Activated CD4-positive, alpha-beta T cell treated with anti-CD3 and anti-CD28 coated beads, Interleukin-2, amount 10 ng/mL, durations not matched to agents 24 days and 14 days (primary cell): ENCODE results near the gene ALOX12. TPM values are rescaled to one million over a fixed set of nuclear protein-coding genes. Genes with fewer than 3 reads are reported as not detected.
"Not testable (repeated sequence)": the region's sequence is repeated elsewhere in the genome, so short reads cannot be mapped to it uniquely, and the experiment has no call there.

ENCODE experiments used
- DNase-seq: peaks from one replicate; pipeline ENCODE4 v3.0.0; 2022
- H3K27ac Mint-ChIP-seq: one replicate; pipeline ENCODE4 v1.8.0; 2022; ENCODE audit warnings: mild to moderate bottlenecking, mixed read lengths
- H3K27me3 Mint-ChIP-seq: one replicate; pipeline ENCODE4 v1.8.0; 2022; ENCODE audit warnings: mixed read lengths
- H3K36me3 Mint-ChIP-seq: one replicate; pipeline ENCODE4 v1.8.0; 2022; ENCODE audit warnings: low read depth, mild to moderate bottlenecking, mixed read lengths
- H3K4me1 Mint-ChIP-seq: one replicate; pipeline ENCODE4 v1.8.0; 2021; ENCODE audit warnings: mixed read lengths
- H3K4me3 Mint-ChIP-seq: one replicate; pipeline ENCODE4 v1.8.0; 2022; ENCODE audit warnings: mild to moderate bottlenecking, moderate library complexity, mixed read lengths
- H3K9me3 Mint-ChIP-seq: one replicate; pipeline ENCODE4 v1.8.0; 2021; ENCODE audit warnings: mixed read lengths
- intact Hi-C: fragments of 100-400 bp; cut with micrococcal nuclease; formaldehyde crosslinking; loops from one replicate; pipeline ENCODE4 v1.15.1; 2023
- total RNA-seq: library from RNA; stranded (reverse); gene quantifications from 2 replicates; pipeline ENCODE4 v1.2.3, GENCODE V29; 2022

The ALOX12 gene
- total RNA-seq, 1 donor from 2014 or later = not detected

DNA sequence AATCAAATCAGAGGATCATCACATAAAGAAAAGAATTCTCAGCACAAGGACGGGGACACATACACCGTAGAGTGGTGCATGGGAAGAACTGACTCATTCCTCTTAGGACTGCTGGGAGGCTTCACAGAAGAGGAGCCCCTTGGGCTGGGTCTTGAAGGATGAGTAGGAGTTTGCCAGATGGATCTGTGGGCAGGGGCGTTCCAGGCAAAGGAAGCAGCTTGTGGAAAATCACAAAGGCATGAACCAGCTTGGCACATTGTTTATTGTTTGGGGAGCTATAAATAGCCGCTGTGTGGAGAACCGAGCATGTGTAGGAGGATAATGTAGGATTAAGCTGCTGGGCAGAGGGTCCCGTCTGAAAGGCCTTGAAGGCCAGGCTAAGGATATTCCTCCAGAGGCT, 53.1 kb downstream of the ALOX12 start:
- H3K4me3 Mint-ChIP-seq = no peak overlapping the region
- peaks cover 6% of the 10 kb centered on the region for H3K27me3 Mint-ChIP-seq
- H3K27ac Mint-ChIP-seq = no peak overlapping the region
- no peak for DNase-seq
- intact Hi-C loops = no loop called here
- H3K36me3 Mint-ChIP-seq = no peaks in the 10 kb centered on the region
- H3K9me3 Mint-ChIP-seq = no peaks in the 10 kb centered on the region
- H3K4me1 Mint-ChIP-seq = peaks cover 17% of the 10 kb centered on the region

DNA sequence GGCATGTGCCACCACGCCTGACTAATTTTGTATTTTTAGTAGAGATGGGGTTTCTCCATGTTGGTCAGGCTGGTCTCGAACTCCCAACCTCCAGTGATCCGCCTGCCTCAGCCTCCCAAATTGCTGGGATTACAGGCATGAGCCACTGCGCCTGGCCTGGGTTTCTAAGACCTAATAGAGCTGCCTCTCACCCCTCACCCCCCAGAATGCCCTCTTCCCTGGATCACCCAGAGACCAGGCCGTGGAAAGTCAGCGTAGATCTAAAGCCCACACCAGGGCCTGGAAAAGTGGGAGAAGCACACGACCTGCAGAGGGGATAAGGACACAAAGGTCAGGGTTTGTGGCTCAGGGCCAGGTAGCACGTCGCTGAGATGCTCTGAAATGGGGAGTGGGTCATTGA, 54.7 kb downstream of the ALOX12 start:
- H3K36me3 Mint-ChIP-seq, DNase-seq, intact Hi-C loops, H3K27me3 Mint-ChIP-seq, H3K9me3 Mint-ChIP-seq, H3K4me3 Mint-ChIP-seq, H3K27ac Mint-ChIP-seq: not testable (repeated sequence)
- peaks cover 16% of the 10 kb centered on the region for H3K4me1 Mint-ChIP-seq

DNA sequence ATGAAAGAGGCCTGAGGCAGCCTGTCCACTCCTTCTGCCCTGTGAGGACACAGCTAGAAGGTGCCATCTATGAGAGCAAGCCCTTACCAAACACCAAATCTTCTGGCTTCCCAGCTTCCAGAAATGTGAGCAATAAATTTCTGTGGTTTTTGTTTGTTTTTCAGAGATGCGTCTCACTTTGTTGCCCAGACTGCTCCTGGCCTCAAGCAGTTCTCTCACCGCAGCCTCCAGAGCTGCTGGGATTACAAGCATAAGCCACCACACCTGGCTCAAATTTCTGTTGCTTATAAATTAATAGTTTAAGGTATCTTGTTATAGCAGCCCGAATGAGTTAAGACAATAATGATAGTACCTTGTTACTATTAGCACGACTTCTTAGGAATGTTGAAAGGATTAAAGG, 60.5 kb downstream of the ALOX12 start:
- H3K27me3 Mint-ChIP-seq = peaks cover 5% of the 10 kb centered on the region
- peaks cover 15% of the 10 kb centered on the region for H3K4me1 Mint-ChIP-seq
- no peak overlapping the region for H3K4me3 Mint-ChIP-seq
- no peak overlapping the region for H3K27ac Mint-ChIP-seq
- intact Hi-C loops = no loop called here
- DNase-seq = no peak
- no peaks in the 10 kb centered on the region for H3K36me3 Mint-ChIP-seq
- H3K9me3 Mint-ChIP-seq = no peaks in the 10 kb centered on the region

DNA sequence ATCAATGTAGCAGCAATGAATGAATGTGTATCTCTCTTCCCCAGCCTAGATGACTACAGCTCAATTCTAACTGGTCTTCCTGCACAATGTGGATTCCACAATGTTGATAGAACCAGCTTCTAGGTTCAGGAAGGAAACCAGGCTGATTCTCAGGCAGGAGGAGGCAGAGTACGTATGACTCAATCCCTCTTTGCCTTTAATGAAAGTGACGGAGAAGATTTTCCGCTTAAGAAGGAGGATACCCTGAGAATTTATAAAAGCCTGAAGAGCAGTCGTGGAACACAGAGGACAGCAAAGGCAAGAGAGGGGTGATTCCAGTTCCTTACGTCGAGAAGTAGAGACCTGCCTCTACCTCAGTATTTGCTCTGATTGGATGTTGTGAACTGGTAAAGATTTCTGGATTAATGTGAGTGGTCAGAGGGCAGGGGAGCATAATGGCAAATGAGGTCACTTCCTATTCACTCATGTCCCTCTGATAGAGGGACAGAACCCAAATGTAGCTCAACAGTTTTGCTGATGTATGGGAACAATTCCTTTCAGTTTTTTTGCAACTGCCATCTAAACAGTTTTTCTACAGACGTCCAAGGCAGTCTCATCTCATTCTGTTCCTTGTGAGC, 63.1 kb downstream of the ALOX12 start:
- Mint-ChIP-seq H3K36me3 (no peaks in the 10 kb centered on the region), H3K4me1 (peaks cover 13% of the 10 kb centered on the region), H3K27me3 (peaks cover 8% of the 10 kb centered on the region), H3K27ac (no peak overlapping the region), H3K9me3 (no peaks in the 10 kb centered on the region), H3K4me3 (no peak overlapping the region)
- intact Hi-C loops = no loop called here
- DNase-seq = no peak

Other genes starting within 250 kb of the ALOX12 start
- 34.1 and 37.6 TPM in 2 replicates for gene XAF1, start 240.0 kb upstream of the ALOX12 start, total RNA-seq
- 0.26 and 0.36 TPM in 2 replicates for gene FBXO39, start 219.8 kb upstream of the ALOX12 start, total RNA-seq
- not detected in 2 replicates for gene TEKT1, start 164.3 kb upstream of the ALOX12 start, total RNA-seq
- gene RNASEK, start 16.6 kb downstream of the ALOX12 start, total RNA-seq = 128 and 131 TPM in 2 replicates
- 0.90 and 0.91 TPM in 2 replicates for gene BCL6B, start 27.0 kb downstream of the ALOX12 start, total RNA-seq
- gene SLC16A13, start 40.0 kb downstream of the ALOX12 start, total RNA-seq = 12.4 and 13.5 TPM in 2 replicates
- 0.16 and 0.40 TPM in 2 replicates for gene SLC16A11, start 48.0 kb downstream of the ALOX12 start, total RNA-seq
- gene CLEC10A, start 84.2 kb downstream of the ALOX12 start, total RNA-seq = not detected in 2 replicates
- gene ASGR2, start 118.8 kb downstream of the ALOX12 start, total RNA-seq = not detected in 2 replicates
- 1.8 and 1.9 TPM in 2 replicates for gene ASGR1, start 183.3 kb downstream of the ALOX12 start, total RNA-seq
- 12.4 and 14.0 TPM in 2 replicates for gene DLG4, start 223.8 kb downstream of the ALOX12 start, total RNA-seq
- 244 and 267 TPM in 2 replicates for gene ACADVL, start 223.9 kb downstream of the ALOX12 start, total RNA-seq
- 71.1 and 77.7 TPM in 2 replicates for gene DVL2, start 238.5 kb downstream of the ALOX12 start, total RNA-seq
- gene PHF23, start 243.4 kb downstream of the ALOX12 start, total RNA-seq = 46.2 and 51.7 TPM in 2 replicates
- 124 and 126 TPM in 2 replicates for gene GABARAP, start 246.4 kb downstream of the ALOX12 start, total RNA-seq